Measurements from ENCODE around the gene CHID1. TPM values are rescaled to one million over a fixed set of nuclear protein-coding genes. Genes with fewer than 3 reads are reported as not detected.
A peak's percentile ranks its signal among the peaks of the same experiment; 100 is the strongest.

CHID1 gene
- total and polyA plus RNA-seq, 9 of the 15 experiments (the other 6 are each of a cell fraction or from before 2014, with no cell fraction given): 15.1 to 108 (median 39.8) TPM

DNA sequence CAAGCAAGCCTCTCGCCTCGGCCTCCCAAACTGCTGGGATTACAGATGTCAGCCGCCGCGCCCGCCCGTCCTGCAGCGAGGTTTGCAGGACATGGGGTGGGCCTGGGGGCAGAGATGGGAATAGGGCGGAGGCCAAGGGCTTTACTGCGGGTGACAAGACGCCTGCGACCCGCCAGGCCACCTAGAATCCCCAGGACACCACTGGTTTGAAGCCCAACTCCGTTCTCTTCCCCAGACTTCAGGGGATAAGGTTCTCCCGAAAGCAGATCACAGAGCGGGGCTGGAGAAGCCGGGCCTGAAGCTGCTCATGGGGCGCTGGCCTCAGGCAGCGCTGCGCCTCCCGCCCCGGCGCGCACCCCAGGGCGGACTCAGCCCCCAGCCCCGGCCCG is 68.6 kb downstream of the CHID1 start (continued):
- TF ChIP-seq, protein P1, sequence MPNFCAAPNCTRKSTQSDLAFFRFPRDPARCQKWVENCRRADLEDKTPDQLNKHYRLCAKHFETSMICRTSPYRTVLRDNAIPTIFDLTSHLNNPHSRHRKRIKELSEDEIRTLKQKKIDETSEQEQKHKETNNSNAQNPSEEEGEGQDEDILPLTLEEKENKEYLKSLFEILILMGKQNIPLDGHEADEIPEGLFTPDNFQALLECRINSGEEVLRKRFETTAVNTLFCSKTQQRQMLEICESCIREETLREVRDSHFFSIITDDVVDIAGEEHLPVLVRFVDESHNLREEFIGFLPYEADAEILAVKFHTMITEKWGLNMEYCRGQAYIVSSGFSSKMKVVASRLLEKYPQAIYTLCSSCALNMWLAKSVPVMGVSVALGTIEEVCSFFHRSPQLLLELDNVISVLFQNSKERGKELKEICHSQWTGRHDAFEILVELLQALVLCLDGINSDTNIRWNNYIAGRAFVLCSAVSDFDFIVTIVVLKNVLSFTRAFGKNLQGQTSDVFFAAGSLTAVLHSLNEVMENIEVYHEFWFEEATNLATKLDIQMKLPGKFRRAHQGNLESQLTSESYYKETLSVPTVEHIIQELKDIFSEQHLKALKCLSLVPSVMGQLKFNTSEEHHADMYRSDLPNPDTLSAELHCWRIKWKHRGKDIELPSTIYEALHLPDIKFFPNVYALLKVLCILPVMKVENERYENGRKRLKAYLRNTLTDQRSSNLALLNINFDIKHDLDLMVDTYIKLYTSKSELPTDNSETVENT (CRISPR knock-in tag; IDR thresholded peaks at IDR 0.05): no peak
- TF ChIP-seq, protein P2, sequence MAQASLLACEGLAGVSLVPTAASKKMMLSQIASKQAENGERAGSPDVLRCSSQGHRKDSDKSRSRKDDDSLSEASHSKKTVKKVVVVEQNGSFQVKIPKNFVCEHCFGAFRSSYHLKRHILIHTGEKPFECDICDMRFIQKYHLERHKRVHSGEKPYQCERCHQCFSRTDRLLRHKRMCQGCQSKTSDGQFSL (CRISPR knock-in tag; IDR thresholded peaks at IDR 0.05): no peak
- TF ChIP-seq, protein P2 (tag; IDR thresholded peaks at IDR 0.05): no peak
- TF ChIP-seq, protein P3, sequence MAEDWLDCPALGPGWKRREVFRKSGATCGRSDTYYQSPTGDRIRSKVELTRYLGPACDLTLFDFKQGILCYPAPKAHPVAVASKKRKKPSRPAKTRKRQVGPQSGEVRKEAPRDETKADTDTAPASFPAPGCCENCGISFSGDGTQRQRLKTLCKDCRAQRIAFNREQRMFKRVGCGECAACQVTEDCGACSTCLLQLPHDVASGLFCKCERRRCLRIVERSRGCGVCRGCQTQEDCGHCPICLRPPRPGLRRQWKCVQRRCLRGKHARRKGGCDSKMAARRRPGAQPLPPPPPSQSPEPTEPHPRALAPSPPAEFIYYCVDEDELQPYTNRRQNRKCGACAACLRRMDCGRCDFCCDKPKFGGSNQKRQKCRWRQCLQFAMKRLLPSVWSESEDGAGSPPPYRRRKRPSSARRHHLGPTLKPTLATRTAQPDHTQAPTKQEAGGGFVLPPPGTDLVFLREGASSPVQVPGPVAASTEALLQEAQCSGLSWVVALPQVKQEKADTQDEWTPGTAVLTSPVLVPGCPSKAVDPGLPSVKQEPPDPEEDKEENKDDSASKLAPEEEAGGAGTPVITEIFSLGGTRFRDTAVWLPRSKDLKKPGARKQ (CRISPR knock-in tag; IDR thresholded peaks at IDR 0.05): no peak
- TF ChIP-seq, protein P4, sequence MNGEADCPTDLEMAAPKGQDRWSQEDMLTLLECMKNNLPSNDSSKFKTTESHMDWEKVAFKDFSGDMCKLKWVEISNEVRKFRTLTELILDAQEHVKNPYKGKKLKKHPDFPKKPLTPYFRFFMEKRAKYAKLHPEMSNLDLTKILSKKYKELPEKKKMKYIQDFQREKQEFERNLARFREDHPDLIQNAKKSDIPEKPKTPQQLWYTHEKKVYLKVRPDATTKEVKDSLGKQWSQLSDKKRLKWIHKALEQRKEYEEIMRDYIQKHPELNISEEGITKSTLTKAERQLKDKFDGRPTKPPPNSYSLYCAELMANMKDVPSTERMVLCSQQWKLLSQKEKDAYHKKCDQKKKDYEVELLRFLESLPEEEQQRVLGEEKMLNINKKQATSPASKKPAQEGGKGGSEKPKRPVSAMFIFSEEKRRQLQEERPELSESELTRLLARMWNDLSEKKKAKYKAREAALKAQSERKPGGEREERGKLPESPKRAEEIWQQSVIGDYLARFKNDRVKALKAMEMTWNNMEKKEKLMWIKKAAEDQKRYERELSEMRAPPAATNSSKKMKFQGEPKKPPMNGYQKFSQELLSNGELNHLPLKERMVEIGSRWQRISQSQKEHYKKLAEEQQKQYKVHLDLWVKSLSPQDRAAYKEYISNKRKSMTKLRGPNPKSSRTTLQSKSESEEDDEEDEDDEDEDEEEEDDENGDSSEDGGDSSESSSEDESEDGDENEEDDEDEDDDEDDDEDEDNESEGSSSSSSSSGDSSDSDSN (IDR thresholded peaks at IDR 0.05; ENCODE audit: borderline replicate concordance in 1 of 2, low read depth in 2 of 2, low read length in 2 of 2): peak in 1 of 2 experiments; percentile 35; a peak in 1 of 4 replicates
- TF ChIP-seq ZNF121 (CRISPR knock-in tag; conservative IDR thresholded peaks at IDR 0.05) (0 out of 2 replicates have a peak, but pooled peaks have one; percentile 44), FOXM1 (IDR thresholded peaks at IDR 0.05; ENCODE audit: low read depth) (no peak), FOXM1 (CRISPR knock-in tag; IDR thresholded peaks at IDR 0.05; ENCODE audit: low read depth) (0 out of 2 replicates have a peak, but pooled peaks have one; percentile 12), ZFP36 (IDR thresholded peaks at IDR 0.05; ENCODE audit: low read depth, low read length, partially characterized antibody) (no peak), SIRT6 (IDR thresholded peaks at IDR 0.05; ENCODE audit: low read depth, low read length) (peak; percentile 85), LCOR (CRISPR knock-in tag; IDR thresholded peaks at IDR 0.05) (0 out of 2 replicates have a peak, but pooled peaks have one; percentile 40), MAZ (CRISPR knock-in tag; conservative IDR thresholded peaks at IDR 0.05 in 1 of 2, IDR thresholded peaks at IDR 0.05 in 1 of 2) (peak in 1 of 2 experiments; percentile 46; a peak in 1 of 4 replicates), ZNF699 (CRISPR knock-in tag; IDR thresholded peaks at IDR 0.05; ENCODE audit: insufficient replicate concordance) (no peak), ZNF146 (CRISPR knock-in tag; IDR thresholded peaks at IDR 0.05; ENCODE audit: unreplicated experiment) (no peak)
- TF ChIP-seq, protein P5, sequence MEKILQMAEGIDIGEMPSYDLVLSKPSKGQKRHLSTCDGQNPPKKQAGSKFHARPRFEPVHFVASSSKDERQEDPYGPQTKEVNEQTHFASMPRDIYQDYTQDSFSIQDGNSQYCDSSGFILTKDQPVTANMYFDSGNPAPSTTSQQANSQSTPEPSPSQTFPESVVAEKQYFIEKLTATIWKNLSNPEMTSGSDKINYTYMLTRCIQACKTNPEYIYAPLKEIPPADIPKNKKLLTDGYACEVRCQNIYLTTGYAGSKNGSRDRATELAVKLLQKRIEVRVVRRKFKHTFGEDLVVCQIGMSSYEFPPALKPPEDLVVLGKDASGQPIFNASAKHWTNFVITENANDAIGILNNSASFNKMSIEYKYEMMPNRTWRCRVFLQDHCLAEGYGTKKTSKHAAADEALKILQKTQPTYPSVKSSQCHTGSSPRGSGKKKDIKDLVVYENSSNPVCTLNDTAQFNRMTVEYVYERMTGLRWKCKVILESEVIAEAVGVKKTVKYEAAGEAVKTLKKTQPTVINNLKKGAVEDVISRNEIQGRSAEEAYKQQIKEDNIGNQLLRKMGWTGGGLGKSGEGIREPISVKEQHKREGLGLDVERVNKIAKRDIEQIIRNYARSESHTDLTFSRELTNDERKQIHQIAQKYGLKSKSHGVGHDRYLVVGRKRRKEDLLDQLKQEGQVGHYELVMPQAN (IDR thresholded peaks at IDR 0.05; ENCODE audit: borderline replicate concordance): peak; percentile 69
